Measurements from ENCODE around the gene VAMP2.

DNA sequence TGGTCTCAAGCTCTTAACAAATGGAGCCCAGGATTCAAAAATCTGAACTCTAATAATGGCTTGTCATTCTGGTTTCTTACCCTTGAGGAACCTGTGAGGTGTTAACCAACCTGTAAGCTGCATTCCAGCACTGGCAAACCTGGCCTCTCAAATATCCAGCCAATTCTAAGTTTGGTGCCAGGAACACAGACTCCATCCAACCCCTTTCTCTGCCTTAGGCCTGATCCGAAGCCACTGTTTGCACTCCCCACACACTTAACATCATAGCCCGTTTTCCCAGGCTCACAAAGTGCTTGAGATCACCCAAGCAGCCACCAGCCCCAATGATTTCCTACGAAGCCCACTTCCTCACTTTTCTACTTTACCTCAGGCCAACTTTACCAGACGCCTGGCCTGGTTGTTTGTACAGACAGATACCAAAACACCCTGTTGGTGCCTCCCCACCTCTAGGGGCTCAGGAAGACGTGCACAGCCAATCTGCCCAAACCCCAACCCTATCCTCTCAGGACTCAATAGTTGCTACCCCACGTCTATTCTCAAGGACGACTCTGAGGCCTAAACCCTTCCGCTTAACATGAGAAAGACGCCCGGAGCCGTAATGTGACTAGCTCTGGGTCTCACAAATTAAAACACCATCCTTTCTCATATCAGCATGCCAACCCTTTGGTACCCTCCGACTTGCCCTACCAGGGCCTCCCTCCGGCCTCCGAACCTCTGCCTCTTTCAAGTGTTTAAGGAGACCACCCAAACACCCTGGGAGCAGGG, 7.3 kb downstream of the VAMP2 start:
- TF ChIP-seq, protein P1, sequence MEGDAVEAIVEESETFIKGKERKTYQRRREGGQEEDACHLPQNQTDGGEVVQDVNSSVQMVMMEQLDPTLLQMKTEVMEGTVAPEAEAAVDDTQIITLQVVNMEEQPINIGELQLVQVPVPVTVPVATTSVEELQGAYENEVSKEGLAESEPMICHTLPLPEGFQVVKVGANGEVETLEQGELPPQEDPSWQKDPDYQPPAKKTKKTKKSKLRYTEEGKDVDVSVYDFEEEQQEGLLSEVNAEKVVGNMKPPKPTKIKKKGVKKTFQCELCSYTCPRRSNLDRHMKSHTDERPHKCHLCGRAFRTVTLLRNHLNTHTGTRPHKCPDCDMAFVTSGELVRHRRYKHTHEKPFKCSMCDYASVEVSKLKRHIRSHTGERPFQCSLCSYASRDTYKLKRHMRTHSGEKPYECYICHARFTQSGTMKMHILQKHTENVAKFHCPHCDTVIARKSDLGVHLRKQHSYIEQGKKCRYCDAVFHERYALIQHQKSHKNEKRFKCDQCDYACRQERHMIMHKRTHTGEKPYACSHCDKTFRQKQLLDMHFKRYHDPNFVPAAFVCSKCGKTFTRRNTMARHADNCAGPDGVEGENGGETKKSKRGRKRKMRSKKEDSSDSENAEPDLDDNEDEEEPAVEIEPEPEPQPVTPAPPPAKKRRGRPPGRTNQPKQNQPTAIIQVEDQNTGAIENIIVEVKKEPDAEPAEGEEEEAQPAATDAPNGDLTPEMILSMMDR (IDR thresholded peaks at IDR 0.05; ENCODE audit: insufficient read depth, low read depth, low read length) = no peak
- no peak for TF ChIP-seq EZH2 (IDR thresholded peaks at IDR 0.05; ENCODE audit: insufficient read depth, low read length)
